CD4-positive, alpha-beta T cell treated with Interleukin-4 for 4 hours (primary cell): ENCODE data around the gene ITGA4.

Experiments
- DNase-seq: peaks from one replicate; pipeline ENCODE4 v3.0.0-alpha.2; 2020

Gene ITGA4

GRCh38 chr2:181576431-181576830 lies 119.2 kb downstream of the ITGA4 start:
- no peak for DNase-seq

DNA sequence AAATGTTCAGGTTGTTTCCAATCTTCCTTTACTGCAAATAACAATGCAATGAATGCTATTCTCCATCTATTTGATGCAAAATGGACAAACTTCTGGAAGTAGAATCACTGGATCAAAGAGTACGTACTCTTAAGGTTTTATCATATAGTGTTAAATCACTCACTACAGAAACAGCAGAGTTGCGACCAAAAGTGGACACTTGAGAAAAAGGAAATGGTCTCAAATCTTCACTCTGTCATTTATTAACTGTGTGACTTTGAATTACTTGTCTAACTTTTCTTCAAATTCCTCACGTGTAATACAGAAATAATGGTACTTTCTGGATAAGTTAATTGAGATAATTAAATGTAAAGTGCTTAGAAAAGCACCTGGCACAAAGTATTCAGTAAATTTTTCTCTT lies 121.6 kb downstream of the ITGA4 start:
- no peak for DNase-seq

GRCh38 chr2:181581534-181581933 lies 124.3 kb downstream of the ITGA4 start:
- no peak for DNase-seq

GRCh38 chr2:181585732-181586131 lies 128.5 kb downstream of the ITGA4 start:
- DNase-seq = no peak
